PC-3 (cell line): ENCODE data around the gene VIPAS39. TPM values are rescaled to one million over a fixed set of nuclear protein-coding genes. Genes with fewer than 3 reads are reported as not detected.

ENCODE experiments used
- ATAC-seq: fragments of 200-7000 bp; cut with Tn5 transposase; 2 replicates; pipeline ENCODE4 v1.9.1; 2020; ENCODE audit warnings: mild to moderate bottlenecking, moderate library complexity
- BruUV-seq: library from RNA; stranded (reverse); fragments of 400-500 nt; replicated peaks from 2 replicates; lab custom pipeline; 2021; lab: Mats Ljungman, UMichigan
- CTCF ChIA-PET: fragments of 300-600 bp; sonication (Branson Sonifier 250); formaldehyde crosslinking; loops from one replicate; lab custom pipeline; 2022; ENCODE audit warnings: antibody characterized with exemption; lab: Charles Lee
- POLR2A ChIA-PET: fragments of 300-600 bp; sonication (Branson Sonifier 250); formaldehyde crosslinking; loops from one replicate; lab custom pipeline; 2022; ENCODE audit warnings: antibody characterized with exemption; ENCODE audit not compliant: unreplicated experiment; lab: Charles Lee
- DNase-seq: peaks from one replicate; pipeline ENCODE4 v3.0.0-alpha.2; 2015
- H2AFZ ChIP-seq: fragments of 300-600 bp; sonication (generic); 2 replicates; pipeline ENCODE4 v1.6.0; 2016; ENCODE audit warnings: antibody characterized with exemption, low read length
- H3F3A ChIP-seq: fragments of 300-600 bp; sonication (generic); one replicate; pipeline ENCODE4 v1.6.0; 2017; ENCODE audit warnings: antibody characterized with exemption, low read length, control low read depth, mild to moderate bottlenecking; ENCODE audit not compliant: unreplicated experiment
- H3K27ac ChIP-seq: fragments of 300-600 bp; sonication (generic); 2 replicates; pipeline ENCODE4 v1.5.1; 2016; ENCODE audit warnings: mild to moderate bottlenecking, low read length
- H3K27me3 ChIP-seq: fragments of 300-600 bp; sonication (generic); 2 replicates; pipeline ENCODE4 v1.6.1; 2016; ENCODE audit warnings: low read length, mixed read lengths
- H3K36me3 ChIP-seq: fragments of 300-600 bp; sonication (generic); 2 replicates; pipeline ENCODE4 v1.6.1; 2016; ENCODE audit warnings: low read depth, mixed run types, low read length, mixed read lengths
- H3K4me1 ChIP-seq: fragments of 300-600 bp; sonication (generic); 2 replicates; pipeline ENCODE4 v1.5.1; 2016; ENCODE audit warnings: low read length; ENCODE audit not compliant: insufficient read depth
- H3K4me2 ChIP-seq: fragments of 300-600 bp; sonication (generic); 2 replicates; pipeline ENCODE4 v1.6.0; 2016; ENCODE audit warnings: low read length
- H3K4me3 ChIP-seq: fragments of 300-600 bp; sonication (generic); 2 replicates; pipeline ENCODE4 v1.5.1; 2016; ENCODE audit warnings: mild to moderate bottlenecking, low read length, mixed read lengths
- H3K79me2 ChIP-seq: fragments of 300-600 bp; sonication (generic); 2 replicates; pipeline ENCODE4 v1.6.1; 2017; ENCODE audit warnings: low read length, mixed read lengths
- H3K9ac ChIP-seq: fragments of 300-600 bp; sonication (generic); 2 replicates; pipeline ENCODE4 v1.6.0; 2016; ENCODE audit warnings: mild to moderate bottlenecking, low read length
- H3K9me2 ChIP-seq: fragments of 300-600 bp; sonication (generic); replicated peaks from 2 replicates; pipeline ENCODE4 v1.6.1; 2016; ENCODE audit warnings: mixed run types, low read length, mixed read lengths
- H3K9me3 ChIP-seq: fragments of 300-600 bp; sonication (generic); 2 replicates; pipeline ENCODE4 v1.6.1; 2016; ENCODE audit warnings: low read length, mixed read lengths
- H4K20me1 ChIP-seq: fragments of 300-600 bp; sonication (generic); 2 replicates; pipeline ENCODE4 v1.6.1; 2016; ENCODE audit warnings: low read length, mixed read lengths
- EZH2 ChIP-seq: fragments of 300-600 bp; sonication (generic); IDR thresholded peaks from one replicate; pipeline ENCODE4 v1.6.1; 2017; ENCODE audit warnings: antibody characterized with exemption, mild to moderate bottlenecking, low read length; ENCODE audit not compliant: unreplicated experiment
- EZH2phosphoT487 ChIP-seq: fragments of 300-600 bp; sonication (generic); IDR thresholded peaks from 2 replicates; pipeline ENCODE4 v1.6.1; 2018; ENCODE audit warnings: mild to moderate bottlenecking, antibody characterized with exemption, low read length, borderline replicate concordance
- intact Hi-C: fragments of 100-400 bp; cut with micrococcal nuclease; formaldehyde crosslinking; loops from 2 replicates; pipeline ENCODE4 v1.9.0; 2023
- total RNA-seq: library from RNA; depleted of rRNA; stranded (reverse); fragments of >200 nt; gene quantifications from 2 replicates; pipeline ENCODE4 v1.2.3, GENCODE V29; 2014
- TF ChIP-seq, protein P1 (sequence below): fragments of 300-600 bp; sonication (generic); conservative IDR thresholded peaks from 2 replicates; pipeline ENCODE4 v1.5.1; 2017; ENCODE audit warnings: antibody characterized with exemption, low read depth, mild to moderate bottlenecking, low read length

VIPAS39 gene
- total RNA-seq, 1 experiment from 2014 or later, result 20.2 TPM

DNA sequence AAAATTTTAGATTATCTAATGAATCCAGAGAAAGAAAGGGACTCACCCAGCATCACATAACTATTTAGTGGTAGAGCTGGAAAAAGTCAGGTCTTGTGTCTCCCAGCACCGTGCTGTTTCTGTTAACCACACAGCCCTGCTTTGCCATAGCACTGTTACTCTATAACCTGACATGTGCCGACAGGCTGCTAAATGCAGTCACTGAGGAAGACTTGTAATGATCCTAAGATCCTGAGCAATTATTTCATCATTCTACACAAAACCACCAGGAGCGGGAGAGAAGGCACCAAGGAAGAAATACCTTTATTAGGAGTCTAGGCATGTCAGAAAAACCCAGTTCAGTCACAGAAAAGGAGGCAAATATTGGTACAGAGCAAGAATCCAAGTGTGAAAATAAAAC is 31.0 kb downstream of the VIPAS39 start:
- no peaks in the 10 kb centered on the region for H3F3A ChIP-seq
- no peaks in the 10 kb centered on the region for H3K27me3 ChIP-seq
- no peaks in the 10 kb centered on the region for H3K9me2 ChIP-seq
- BruUV-seq, result no TSS peak
- no peak overlapping the region for H3K4me2 ChIP-seq
- no peaks in the 10 kb centered on the region for H4K20me1 ChIP-seq
- H3K27ac ChIP-seq, result no peak overlapping the region
- ChIA-PET CTCF (no interaction called here), POLR2A (no interaction called here)
- no peaks in the 10 kb centered on the region for H3K9me3 ChIP-seq
- no peaks in the 10 kb centered on the region for H3K79me2 ChIP-seq
- intact Hi-C loops, result no loop called here
- DNase-seq, result no peak
- no peak overlapping the region for H3K9ac ChIP-seq
- TF ChIP-seq, protein P1, sequence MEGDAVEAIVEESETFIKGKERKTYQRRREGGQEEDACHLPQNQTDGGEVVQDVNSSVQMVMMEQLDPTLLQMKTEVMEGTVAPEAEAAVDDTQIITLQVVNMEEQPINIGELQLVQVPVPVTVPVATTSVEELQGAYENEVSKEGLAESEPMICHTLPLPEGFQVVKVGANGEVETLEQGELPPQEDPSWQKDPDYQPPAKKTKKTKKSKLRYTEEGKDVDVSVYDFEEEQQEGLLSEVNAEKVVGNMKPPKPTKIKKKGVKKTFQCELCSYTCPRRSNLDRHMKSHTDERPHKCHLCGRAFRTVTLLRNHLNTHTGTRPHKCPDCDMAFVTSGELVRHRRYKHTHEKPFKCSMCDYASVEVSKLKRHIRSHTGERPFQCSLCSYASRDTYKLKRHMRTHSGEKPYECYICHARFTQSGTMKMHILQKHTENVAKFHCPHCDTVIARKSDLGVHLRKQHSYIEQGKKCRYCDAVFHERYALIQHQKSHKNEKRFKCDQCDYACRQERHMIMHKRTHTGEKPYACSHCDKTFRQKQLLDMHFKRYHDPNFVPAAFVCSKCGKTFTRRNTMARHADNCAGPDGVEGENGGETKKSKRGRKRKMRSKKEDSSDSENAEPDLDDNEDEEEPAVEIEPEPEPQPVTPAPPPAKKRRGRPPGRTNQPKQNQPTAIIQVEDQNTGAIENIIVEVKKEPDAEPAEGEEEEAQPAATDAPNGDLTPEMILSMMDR, result no peak
- TF ChIP-seq EZH2phosphoT487, result no peak
- no peak for TF ChIP-seq EZH2
- peaks cover 54% of the 10 kb centered on the region for H3K36me3 ChIP-seq
- no peak for ATAC-seq
- peaks cover 2% of the 10 kb centered on the region; the same call in 1 of the 2 replicates for H3K4me1 ChIP-seq
- H2AFZ ChIP-seq, result no peak overlapping the region
- H3K4me3 ChIP-seq, result no peak overlapping the region

DNA sequence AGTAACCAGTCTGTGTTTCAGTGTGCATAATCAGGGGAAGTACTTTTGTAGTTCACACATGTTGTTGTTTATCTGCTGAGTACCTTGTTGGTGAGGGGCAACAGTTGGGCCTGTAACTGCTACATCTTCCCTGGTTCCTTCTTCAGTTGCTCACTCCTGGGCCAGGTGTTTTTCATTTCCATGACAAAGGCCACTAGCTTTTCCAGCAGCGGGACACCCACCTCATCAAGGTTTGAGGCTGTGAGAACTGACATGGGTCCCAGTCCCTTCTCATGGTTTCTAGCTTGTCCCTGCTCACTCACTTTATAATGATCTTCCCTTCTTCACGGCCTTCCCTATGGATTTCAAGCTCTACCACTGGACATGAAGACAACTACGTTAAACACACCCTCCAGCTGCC is 32.5 kb downstream of the VIPAS39 start:
- Histone ChIP-seq H2AFZ (no peak overlapping the region), H4K20me1 (no peaks in the 10 kb centered on the region), H3K27me3 (no peaks in the 10 kb centered on the region), H3K4me1 (peaks cover 4% of the 10 kb centered on the region; the same call in 1 of the 2 replicates), H3K27ac (no peak overlapping the region), H3K79me2 (no peaks in the 10 kb centered on the region), H3K4me3 (no peak overlapping the region), H3K9me3 (no peaks in the 10 kb centered on the region), H3F3A (no peaks in the 10 kb centered on the region), H3K9ac (no peak overlapping the region), H3K9me2 (no peaks in the 10 kb centered on the region), H3K4me2 (no peak overlapping the region), H3K36me3 (peaks cover 49% of the 10 kb centered on the region)
- DNase-seq (no peak), ATAC-seq (no peak)
- intact Hi-C loops, result no loop called here
- BruUV-seq, result no TSS peak
- ChIA-PET CTCF (no interaction called here), POLR2A (no interaction called here)
- TF ChIP-seq, protein P1, result no peak
- TF ChIP-seq EZH2, result no peak
- TF ChIP-seq EZH2phosphoT487, result no peak

DNA sequence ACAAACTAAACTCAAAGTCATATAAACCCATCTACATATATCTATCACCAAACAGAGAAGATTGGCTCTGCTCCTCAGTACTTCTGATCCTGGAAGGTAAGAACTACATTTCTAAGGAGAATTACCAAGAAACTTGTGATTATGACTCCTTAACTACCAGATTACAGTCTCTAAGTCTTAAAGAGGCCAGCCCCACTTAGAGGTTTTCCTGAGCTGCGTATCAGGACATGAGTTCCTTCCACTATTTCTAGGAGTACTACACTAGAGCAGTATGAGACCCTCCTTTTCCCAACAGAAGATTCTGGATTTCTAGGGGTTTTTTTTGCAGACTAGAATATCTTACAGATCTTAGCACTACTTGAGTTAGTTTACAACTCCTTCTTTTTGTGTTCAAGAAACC is 34.0 kb downstream of the VIPAS39 start, which contains the start of gene NOXRED1:
Gene NOXRED1 (minus strand): TSS at position 101 of the 400 bp plus-strand sequence. CDS start 634 bp downstream, outside the sequence.
- H3K9me3 ChIP-seq, result no peaks in the 10 kb centered on the region
- POLR2A ChIA-PET, result no interaction called here
- no peak for TF ChIP-seq EZH2phosphoT487
- TF ChIP-seq EZH2, result no peak
- TF ChIP-seq, protein P1, result no peak
- DNase-seq, result no peak
- H3K4me3 ChIP-seq, result no peak within 1 kb of the TSS
- no peaks in the 10 kb centered on the region for H3F3A ChIP-seq
- no peak within 1 kb of the TSS for H3K4me2 ChIP-seq
- H3K79me2 ChIP-seq, result no peaks in the 10 kb centered on the region
- no peak within 1 kb of the TSS for H3K9ac ChIP-seq
- H3K4me1 ChIP-seq, result peaks cover 4% of the 10 kb centered on the region; the same call in 1 of the 2 replicates
- BruUV-seq, result no TSS peak
- no peaks in the 10 kb centered on the region for H4K20me1 ChIP-seq
- no peak for ATAC-seq
- H3K36me3 ChIP-seq, result peaks cover 36% of the 10 kb centered on the region
- H3K27me3 ChIP-seq, result no peaks in the 10 kb centered on the region
- intact Hi-C loops, result no loop called here
- no peak within 1 kb of the TSS for H3K27ac ChIP-seq
- CTCF ChIA-PET, result no interaction called here
- H2AFZ ChIP-seq, result no peak within 1 kb of the TSS
- H3K9me2 ChIP-seq, result no peaks in the 10 kb centered on the region
